Measurements from ENCODE around the gene LRIG3.
"Not testable (repeated sequence)": the region's sequence is repeated elsewhere in the genome, so short reads cannot be mapped to it uniquely, and the experiment has no call there.

Gene LRIG3

DNA sequence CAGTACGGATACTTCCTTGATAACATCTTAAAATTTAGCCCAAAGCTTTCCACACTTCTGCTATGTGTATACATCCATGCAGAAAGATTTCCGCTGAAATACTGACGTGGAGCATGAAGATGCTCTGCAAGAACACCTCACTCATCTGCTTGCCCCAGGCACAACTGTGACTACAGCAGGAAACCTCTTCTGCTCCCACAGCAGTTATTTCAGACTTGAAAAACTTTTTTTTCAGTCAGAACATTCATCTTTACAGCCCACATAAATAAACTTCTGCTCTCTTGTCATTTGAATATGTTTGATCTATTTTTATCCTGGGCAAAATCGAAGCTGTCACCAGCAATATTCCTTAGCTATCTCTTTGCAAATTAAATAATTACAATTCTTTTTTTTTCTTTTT lies 6.8 kb upstream of the LRIG3 start:
- no peak for DNase-seq

DNA sequence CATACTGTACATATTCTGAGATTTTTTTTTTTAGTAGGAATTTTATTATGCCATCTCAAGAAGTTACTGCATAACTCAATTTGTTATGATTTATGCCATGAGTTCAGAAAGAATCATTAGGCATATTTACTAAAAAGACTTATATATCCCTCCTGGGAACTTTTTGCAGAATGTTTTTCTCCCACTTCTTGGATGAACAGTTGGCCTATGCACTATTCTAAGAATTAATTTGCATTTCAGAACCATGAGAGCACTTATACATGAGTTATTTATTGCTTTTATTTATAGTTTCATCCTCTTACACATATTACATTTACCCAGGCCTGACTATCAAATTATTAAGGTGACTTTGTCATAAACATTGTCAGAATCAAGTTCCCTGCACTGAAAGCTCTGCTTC lies 6.3 kb upstream of the LRIG3 start:
- DNase-seq: no peak

DNA sequence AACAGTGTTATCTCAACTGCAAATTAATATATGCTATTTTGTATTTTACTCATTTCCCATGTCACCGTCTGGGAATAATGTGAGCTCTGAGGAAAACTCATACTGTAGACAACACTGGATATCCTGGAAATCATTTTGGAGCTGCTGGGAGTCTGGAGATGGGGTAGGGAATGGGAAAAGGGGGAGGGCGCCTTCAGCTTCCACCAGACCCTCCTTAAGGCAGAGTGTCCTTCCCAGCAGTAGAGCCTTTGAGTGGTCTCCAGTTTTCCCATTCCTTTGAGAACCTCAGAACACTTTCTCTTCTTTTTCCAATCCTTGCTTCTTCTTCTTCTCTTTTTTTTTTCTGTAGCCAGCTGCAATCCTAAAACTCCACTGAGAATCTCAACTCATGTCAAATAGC lies 5.4 kb upstream of the LRIG3 start:
- DNase-seq: no peak

DNA sequence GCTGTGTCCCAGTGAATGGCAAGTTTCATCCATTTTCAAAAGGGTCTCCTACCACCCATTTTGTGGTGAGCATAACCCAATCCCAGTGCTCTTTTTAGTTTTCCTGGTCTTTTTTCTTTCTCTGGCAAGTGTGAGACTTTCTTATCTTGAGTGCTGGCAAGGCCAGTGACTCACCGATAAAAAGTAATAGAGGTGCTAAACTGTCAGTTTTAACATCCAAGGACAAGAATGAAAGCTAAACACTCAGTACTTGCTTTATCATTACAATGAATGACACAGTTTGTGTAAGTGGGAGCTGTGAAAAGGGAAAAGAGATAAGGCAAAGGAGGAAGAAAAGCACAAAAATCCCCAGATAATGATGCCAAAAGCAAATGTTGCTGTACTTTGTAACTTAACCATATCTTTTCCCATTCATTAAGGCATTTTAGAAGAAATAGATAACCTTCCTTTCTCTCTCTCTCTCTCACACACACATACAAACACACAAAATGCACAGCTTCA lies 4.9 kb upstream of the LRIG3 start:
- no peak for DNase-seq

DNA sequence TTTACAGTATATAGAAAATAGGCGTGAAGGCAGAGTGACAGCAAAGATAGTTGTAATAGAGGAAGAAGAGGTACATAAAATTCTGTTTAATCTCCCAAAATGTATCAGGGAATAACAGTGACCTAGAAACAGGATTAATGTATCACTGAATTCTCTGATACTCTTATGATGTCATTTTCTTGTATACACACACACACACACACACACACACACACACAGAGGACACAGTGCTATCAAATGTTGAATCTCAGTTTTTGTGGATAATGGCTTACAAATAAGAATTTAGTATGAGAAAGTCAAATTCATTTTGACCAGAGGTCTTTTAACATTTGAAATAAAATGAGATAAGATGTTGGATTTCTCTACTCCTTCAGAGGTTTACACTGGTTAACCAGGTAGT lies 4.3 kb upstream of the LRIG3 start:
- DNase-seq: no peak

DNA sequence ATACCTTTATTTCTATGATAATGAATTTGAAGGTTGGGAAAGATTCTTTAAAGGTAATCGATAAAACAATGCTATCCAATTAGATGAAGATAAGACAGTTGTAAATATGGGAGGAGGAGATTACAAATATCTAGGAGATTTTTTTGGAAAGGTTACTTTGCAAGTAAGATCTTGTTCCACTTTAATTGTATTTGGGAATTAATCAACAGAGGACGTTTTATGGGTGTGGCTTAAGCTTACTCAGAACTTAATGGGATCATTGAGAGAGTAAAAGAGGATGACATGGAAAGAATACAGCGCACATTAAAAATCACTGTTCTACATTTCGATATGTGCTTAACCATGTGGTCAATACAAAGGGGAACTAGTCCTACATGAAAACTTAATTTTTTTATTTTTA lies 3.5 kb upstream of the LRIG3 start:
- no peak for DNase-seq

DNA sequence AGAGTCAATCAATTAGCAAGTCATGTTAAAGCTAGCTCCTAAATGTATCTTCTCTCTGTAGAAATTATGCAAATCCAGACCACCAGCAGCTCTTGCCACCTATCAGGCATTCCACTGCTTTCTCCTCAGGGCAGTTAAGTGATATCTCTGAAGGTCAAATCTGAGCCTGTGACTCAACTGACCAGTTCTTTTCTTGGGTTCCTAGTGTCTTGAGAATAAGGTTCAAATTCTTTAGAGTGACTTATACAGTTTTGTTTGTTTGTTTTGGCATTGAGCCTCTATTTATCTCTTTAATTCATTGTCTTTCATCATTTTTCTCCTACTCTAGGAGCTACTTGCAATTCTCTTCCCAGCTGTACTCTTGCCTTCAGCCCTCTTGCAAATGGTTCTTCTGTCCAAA lies 2.5 kb upstream of the LRIG3 start:
- no peak for DNase-seq

DNA sequence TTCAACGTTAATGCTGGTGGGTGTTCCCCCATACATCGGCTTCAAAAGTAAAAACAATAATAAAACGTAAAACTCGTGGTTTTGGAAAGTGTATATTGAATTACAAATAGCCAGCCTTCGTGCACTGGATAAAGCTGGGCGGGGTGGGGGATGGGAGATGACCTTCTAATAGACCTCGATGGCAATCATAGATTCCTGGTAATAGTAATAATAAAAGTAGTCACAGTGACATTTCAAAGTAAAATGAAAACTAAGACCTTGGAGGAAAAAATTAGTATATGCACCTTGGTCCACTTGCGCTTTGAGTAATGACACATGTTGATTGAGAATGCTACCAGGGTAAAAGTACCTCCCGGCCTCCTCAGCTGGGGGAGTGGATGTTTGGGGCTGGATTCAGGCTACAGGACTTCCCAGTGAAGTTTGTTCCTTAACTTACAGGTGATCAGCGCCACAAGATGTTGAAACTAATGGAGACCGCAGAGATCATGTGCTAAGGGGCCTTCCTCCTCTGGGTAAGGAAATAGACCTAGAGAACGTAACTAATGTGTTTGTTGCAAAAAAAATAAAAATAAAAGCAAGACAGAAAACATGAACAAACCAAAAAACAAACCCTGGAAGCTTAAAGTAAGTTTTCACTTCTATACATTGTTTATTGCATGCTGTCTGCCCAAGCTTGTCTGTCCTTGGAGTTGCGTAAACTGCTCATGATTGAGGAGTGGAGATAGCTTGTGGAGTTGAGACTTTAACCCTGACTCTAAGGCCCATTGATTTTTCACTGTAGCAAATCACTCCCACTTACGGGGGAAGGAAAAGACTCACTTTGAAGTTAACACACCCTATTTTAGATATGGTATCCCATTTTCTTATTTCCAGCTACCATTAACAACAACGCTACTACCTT lies 907 bp upstream of the LRIG3 start:
- no peak for DNase-seq

DNA sequence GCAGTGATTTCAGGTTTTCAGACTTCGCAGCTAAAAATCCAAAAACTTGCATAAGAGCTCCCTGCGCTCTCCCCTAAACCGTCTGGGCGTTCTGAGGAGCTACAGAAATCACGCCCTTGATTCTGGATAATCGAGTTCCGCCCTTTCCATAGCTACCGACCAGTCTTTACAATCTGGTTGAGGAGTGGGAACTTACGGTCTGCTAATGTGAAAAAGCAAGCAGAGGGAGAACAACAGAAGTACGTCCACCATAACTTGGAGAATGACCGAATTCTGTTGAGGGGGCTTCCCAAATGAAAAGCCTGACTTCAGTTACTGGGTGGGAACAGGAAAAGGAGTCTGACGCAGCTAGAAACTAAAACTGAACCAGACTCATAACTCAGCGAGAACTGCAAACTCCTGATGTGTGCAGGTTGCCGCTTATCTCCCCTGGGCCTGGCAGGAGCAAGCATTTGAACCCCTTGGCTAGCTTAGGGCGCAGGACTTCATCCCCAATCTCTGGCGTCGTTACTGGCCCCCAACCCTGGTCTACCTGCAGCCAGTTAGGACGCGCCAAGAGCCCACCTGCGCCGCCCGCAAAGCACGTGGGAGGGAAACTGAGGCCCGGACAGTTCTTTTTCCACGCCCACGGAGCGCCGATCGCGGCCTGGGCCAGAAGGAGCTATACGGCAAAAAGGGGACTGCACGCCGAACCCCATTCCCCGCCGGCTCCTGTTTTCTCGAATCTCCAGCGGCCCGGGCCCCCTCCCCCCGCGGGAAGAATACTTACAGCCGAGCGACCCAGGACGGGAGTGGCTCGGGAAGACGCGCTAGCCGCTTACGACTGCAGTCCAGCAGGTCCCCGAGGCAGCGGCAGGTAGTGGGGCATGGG lies 838 bp downstream of the LRIG3 start:
- DNase-seq: no peak

DNA sequence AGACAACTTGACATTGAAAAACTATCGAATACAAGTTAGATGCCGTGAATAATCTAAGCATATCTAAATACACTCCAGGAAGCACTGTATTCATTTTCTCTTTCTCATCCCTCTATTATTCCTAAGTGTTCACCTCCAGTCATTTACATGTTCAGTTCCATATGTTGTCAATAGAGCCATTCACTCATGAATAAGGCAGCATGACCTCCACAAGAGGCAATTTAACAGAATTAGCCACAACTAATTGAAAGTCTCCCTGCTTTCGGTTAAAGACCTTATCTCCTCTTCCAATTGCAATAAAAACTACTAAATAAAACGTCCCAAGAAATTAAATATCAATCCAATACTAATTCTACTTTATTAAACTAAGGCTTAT lies 1.8 kb downstream of the LRIG3 start:
- DNase-seq: no peak

DNA sequence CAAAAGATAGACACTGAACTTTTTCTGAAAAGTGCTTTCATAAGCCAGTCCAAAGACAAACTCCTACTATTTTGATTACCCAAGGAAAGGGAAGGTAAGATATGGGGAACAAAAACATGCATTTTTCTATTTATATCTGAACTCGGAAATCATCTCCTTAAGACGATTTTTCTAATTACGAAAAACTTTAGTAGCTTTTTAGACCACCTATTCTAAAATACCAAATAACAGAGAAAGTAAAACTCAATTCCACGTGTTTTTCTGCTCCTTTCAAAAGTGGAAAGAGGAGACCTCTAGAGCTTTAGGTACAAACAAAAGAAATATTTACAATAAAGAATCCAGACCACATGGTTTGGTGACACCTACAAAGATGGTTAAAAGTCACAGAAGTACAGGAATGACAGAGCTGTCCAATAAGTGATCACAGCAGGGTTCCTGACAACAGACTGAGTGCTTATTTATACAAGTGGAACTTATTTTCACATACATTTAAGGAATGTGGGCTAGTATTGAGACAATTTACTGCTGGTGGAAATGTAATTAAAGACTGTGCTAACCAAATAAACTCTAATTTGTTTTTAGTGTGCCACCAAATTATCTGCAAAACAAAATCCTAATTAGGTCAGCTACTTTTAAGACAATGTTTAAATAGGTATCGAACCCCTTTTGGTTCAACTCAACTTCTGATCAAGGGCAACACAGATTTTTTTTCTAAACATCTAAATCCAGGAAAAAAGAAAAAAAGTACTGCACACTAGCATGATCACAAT lies 2.4 kb downstream of the LRIG3 start:
- no peak for DNase-seq

DNA sequence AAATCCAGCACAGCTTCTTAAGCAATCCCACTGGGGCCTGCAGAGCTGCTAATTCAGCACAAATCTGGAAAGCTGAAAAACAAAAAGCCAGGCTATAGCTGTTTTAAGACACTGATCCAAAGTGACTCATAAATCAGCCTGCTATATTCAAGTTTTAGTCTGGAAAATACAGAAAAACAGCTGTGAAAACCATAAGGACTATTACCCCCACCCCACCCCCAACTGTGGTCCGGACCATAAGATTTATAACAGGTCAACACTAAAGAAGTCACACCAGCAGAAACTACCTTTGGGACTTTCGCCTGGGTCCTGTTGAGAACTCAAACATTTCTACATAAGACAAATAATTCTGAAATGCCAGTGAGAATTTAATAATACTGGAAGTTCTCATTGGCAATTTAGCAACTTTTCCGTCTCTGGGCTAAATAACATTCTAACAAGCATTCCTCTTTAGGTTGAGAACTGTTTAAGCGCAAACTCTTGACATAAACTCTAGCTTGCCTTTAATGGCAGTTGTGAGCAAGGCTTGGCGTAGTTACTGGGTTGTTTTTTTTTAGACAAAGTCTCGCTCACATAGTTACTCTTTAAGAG lies 3.3 kb downstream of the LRIG3 start:
- no peak for DNase-seq

DNA sequence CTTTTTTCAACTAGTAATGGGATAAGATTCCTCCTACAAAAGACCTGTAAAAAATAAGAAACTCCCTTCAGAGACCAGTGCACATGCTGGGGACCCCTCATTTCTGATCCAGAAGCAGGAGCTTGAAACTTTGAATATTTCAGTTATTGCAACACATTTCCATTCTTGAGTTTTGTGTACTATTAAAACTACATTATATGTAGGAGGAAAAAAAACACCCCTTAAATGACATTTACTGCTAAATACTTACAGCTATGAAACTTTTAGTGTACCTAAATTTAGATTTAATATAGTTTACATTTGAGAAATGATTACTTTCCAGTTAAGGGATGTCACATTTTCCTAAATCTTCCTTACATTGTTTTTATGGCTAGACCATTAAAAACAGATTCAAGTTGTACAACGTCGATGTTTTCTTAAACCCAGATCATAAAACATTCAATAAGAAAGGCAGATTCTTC lies 4.1 kb downstream of the LRIG3 start:
- no peak for DNase-seq

DNA sequence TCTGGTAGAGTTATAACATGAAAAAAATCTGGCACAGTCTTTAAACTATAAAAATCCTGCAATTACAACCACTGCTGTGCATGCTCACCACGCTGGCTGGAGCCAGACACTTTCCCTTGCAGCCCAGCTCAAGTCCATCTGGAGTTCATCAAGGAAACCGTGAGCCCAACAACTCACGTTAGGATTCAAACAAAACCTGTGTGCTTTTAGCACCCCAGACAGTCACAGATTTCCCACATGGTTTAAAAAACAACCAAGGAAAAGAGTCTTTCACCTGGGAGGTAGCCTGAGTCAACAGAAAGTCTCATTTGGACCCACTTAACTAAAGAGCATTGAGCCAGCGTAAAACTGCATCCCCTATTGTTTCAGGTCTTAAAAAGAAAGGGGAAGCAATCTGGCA lies 4.7 kb downstream of the LRIG3 start:
- DNase-seq: no peak

DNA sequence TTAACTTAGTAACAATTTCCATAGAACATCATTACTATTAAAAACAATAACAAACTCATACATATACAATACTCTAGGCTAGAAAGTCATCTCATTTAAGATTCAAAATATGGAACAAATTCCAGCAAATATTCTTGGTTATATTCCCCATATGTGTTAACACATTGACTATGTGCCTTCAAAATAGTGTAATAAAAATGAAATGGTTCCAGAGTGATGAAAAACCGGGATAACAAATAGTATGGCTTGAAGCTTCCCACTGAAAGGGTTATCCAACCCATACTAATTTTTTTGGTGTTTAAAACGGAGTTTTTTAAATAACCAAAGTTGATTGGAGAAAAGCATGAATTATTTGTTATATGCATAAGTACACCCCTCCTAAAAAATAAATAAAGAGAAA lies 5.3 kb downstream of the LRIG3 start:
- no peak for DNase-seq

DNA sequence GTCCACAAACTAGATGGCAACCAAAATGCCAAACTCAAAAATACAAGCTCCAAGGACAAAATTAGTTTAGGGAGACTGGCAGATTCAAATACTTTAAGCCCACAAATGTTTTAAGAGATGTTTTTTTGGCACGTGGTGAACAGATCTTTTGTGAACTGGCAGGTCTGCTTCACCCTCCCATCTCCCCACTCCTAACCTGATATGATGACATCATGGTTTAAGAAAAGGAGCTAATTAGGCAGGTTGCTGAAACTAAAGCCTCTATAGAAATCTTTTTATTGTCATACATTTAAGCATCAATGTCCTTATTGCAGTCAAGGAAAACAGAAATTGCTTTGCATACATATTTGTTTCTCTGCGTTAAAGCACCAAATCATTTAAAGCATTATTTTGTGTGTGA lies 5.8 kb downstream of the LRIG3 start:
- no peak for DNase-seq

DNA sequence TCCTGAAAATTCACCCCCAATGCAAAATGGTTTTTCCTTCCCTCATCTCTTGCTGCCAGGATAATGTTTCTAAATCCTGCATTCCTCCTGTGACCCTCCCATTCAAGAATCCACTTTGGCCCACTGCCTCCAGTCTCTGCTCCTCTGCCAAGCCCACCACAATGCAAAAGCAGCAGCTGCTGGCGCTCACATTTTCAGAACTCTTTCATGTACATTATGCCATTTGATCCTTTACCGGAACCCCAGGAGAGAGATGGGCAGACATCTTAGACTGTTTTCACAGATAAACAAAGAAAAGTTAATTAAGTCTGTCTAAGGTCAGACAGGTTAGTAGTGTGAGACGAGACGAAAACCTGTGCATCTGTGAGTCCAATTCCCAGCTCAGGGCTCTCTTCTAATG lies 12.9 kb downstream of the LRIG3 start:
- no peak for DNase-seq

DNA sequence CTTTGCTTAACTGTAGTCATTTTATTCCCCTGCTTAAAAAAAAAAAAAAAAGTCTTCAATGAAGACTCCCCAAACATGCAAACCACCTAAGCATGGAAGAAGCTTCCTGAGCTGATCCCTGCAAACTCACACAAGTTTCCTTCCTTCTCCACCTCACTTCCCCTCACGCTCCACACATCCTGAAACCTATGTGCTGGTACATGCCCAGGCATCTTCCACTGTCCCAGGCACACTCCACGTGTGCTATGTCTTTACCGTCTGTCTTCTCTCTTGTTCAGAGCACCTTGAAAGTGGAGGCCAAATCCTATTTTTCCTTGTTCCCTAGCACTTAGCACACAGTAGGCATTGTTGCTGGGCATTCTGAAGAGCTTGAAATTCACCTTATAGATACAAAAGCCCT lies 13.4 kb downstream of the LRIG3 start:
- DNase-seq: no peak

DNA sequence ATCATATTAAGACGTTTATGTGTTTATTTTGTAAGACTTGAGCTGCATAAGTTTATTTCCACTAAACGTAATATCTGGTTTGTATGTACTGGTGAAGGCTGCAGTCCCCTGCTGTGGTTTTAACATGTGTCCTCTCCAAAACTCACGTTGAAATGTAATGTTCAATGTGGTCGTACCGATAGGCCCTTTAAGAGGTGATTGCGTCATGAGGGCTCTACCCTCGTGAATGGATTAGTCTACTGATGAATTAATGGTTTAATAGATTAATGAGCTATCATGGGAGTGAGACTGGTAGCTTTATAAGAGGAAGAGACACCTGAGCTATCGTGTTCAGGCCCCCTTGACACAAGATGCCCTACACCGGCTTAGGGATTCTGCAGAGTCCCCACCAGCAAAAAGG lies 14.9 kb downstream of the LRIG3 start:
- DNase-seq: no peak

DNA sequence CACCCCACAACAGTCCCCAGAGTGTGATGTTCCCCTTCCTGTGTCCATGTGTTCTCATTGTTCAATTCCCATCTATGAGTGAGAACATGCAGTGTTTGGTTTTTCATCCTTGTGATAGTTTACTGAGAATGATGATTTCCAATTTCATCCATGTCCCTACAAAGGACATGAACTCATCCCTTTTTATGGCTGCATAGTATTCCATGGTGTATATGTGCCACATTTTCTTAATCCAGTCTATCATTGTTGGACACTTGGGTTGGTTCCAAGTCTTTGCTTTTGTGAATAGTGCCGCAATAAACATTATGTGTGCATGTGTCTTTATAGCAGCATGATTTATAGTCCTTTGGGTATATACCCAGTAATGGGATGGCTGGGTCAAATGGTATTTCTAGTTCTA lies 17.6 kb downstream of the LRIG3 start:
- not testable (repeated sequence) for DNase-seq

DNA sequence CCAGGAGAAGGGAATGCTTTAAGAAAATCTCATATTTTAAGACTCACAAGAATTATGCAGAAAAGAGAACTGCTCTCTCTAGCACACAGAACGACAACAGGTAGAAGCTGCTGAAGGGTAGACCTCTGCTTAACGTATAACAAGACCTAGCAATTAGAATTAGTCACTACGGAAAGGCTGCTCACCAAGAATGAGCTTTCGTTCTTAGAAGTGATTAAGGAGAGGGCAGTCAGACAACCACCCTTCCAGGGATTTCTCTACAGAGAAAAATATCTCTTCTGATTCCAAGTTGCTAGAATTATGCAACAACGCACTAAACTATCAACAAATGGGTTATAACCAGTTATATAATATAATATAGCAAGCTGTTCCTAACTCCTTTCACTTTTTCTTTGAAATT lies 18.6 kb downstream of the LRIG3 start:
- DNase-seq: no peak

DNA sequence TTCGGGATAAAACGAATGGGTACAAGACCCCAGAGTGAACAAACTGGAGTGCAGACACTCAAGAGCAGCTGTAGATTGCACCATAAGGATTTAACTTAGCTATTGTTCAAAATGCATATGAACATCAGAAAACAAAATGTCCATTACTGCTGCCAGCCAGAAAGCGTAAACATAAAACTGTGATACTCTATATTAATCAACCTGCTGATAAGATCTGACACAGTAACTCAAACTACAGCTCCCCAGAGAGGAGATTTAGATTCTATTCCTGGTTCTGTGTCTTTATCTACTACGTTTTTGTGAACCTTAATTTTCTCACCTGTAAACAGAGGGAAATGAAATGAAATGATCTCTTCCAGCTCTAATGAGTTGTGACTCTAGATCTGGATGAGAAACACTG lies 22.3 kb downstream of the LRIG3 start:
- DNase-seq: no peak

DNA sequence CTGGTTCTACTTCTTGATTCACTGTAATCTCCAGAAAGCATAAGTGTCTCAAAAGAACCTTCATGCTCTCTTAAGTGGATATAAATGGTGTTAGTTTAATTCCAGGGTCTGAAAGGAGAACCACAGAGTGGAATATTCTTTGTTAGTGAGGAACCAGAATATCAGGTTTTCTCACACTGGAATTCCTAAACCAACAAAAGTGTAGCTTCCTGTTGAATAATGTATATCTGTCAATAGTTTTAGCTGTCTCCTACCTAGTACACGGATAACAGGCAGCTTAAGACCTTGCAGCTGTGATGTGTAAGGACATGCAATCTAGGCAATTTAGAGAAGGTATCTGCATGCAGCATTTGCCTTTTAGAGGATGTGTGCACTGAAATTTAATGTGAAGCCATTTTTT lies 24.0 kb downstream of the LRIG3 start:
- no peak for DNase-seq
